ENCODE results near the gene DDR1.

DNA sequence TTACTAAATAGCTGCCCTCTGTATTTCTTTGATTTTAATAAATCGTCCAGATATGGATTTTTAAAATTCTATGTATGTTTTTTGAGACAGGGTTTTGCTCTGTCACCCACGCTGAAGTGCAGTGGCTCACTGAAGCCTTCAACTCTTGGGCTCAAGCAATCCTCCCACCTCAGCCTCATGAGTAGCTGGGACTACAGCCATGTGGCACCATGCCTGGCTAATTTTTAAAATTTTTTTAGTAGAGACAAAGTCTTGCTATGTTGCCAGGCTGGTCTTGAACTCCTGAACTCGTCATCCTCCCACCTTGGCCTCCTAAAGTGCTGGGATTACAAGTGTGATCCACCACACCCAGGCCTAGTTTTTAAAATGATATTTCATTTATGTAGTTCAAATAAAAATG, 47.4 kb upstream of the DDR1 start:
- TF ChIP-seq, protein P1, sequence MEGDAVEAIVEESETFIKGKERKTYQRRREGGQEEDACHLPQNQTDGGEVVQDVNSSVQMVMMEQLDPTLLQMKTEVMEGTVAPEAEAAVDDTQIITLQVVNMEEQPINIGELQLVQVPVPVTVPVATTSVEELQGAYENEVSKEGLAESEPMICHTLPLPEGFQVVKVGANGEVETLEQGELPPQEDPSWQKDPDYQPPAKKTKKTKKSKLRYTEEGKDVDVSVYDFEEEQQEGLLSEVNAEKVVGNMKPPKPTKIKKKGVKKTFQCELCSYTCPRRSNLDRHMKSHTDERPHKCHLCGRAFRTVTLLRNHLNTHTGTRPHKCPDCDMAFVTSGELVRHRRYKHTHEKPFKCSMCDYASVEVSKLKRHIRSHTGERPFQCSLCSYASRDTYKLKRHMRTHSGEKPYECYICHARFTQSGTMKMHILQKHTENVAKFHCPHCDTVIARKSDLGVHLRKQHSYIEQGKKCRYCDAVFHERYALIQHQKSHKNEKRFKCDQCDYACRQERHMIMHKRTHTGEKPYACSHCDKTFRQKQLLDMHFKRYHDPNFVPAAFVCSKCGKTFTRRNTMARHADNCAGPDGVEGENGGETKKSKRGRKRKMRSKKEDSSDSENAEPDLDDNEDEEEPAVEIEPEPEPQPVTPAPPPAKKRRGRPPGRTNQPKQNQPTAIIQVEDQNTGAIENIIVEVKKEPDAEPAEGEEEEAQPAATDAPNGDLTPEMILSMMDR (IDR thresholded peaks at IDR 0.05), result no peak
- TF ChIP-seq POLR2A (IDR thresholded peaks at IDR 0.05), result no peak

Data from uterus (tissue), 2 donors.